Skeletal muscle cell (primary cell): ENCODE results near the gene B3GAT3.
"Not testable (repeated sequence)": the region's sequence is repeated elsewhere in the genome, so short reads cannot be mapped to it uniquely, and the experiment has no call there.

ENCODE experiments used
- DNase-seq: peaks from one replicate; pipeline ENCODE4 v3.0.0-alpha.2; 2010; ENCODE audit warnings: low read depth
- H3K4me3 ChIP-seq: 2 replicates; pipeline ENCODE4 v1.5.1; 2011; ENCODE audit warnings: low read depth, mild to moderate bottlenecking, control low read depth, low read length, moderate library complexity

B3GAT3 gene

DNA sequence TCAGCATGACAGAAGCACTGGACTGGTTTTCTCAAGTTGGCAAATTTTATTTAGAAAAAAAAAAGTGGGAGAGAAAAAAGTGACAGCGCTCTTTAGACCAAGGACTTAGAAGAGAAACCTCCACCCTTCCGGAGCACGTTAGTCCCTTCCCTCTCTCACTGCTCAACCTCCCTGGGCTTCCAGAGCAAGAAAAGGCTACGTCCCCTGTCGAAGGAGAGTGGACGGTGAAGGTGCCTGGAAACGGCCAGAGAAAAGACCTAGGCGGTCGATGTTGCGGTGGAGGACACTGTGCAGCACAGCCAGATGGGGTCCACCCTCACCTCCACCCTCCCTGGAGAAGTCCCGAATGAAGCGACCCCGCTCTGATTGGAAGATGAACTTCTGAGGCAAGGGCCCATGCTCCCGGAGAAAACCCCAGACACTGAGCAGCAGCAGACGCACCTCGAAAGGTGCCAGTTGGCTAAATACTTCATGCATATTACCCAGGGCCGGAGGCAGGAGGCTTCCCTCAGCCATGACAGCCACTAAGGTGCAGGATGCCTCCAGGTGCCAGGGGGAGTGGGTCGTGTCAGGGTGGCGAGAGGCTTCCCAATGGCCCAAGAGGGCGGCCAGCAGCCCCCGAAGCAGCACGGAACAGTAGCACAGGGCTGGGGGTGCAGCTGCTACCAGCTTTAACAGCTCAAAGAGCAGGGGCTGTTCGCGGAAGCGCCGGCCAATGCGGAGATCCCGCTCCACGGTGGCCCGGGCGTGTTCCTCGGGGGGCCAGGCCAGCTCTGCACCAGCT is 25.2 kb upstream of the B3GAT3 start:
- no peak for DNase-seq
- peak overlapping the region; percentile 13 for H3K4me3 ChIP-seq

- peak; percentile 92 for DNase-seq
Measured at GRCh38 chr11:62645946-62646824, 24.4 kb upstream of the B3GAT3 start, which contains the start of gene GANAB. Gene GANAB (minus strand): TSS chr11:62646613. CDS start chr11:62646599, 14 bp downstream.

DNA sequence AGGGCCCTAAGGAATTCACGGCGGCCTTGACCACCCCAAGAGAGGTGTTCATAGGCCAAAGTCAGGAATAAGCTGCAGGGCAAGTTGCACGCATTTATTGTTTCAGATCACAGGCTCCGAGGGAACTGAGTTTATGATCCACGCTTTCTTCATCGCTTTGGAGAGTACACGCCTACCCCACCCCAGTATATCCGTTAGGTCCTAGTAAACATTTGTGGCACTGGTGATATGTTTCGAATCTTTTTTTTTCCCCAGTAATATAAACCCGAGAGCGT is 23.8 kb upstream of the B3GAT3 start:
- H3K4me3 ChIP-seq, result peak overlapping the region; percentile 82
- DNase-seq, result no peak

More at GRCh38 chr11:62645946-62646824, 24.4 kb upstream of the B3GAT3 start, which contains the start of gene GANAB:
- peak within 1 kb of the TSS; percentile 82 for H3K4me3 ChIP-seq

- DNase-seq, result no peak
- H3K4me3 ChIP-seq, result no peak overlapping the region
Measured at GRCh38 chr11:62644220-62644619, 22.4 kb upstream of the B3GAT3 start.

GRCh38 chr11:62632492-62632891 is 10.7 kb upstream of the B3GAT3 start:
- no peak for DNase-seq
- no peak overlapping the region for H3K4me3 ChIP-seq

GRCh38 chr11:62627713-62628112 is 5.9 kb upstream of the B3GAT3 start:
- H3K4me3 ChIP-seq, result no peak overlapping the region
- no peak for DNase-seq

DNA sequence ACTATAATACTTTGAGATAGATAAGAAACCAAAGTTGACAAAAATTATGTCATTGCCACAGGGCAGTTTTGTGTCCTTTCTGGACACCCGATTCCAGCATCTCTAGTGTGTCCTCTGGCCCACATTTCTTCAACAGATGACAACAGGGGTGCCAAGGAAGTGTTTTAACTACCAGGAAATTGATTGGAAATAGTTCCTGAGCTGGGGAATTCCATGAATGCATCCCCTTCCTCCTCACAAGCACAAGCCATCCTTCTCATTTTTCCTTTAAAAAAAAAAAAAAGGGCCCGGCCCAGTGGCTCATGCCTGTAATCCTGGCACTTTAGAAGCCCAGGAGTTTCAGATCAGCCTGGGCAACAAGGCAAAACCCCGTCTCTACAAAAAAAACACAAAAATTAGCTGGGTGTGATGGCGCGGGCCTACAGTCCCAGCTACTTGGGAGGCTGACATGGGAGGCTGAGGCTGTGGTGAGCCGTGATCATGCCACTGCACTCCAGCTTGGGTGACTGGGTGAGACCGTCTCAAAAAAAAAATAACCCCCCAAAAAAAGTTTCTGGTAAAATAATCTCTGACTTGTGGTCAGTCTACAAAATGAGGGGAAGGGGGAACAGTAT is 797 bp upstream of the B3GAT3 start:
- peak overlapping the region; percentile 82 for H3K4me3 ChIP-seq
- no peak for DNase-seq

GRCh38 chr11:62621027-62621566 is 689 bp downstream of the B3GAT3 start:
- DNase-seq, result no peak
- H3K4me3 ChIP-seq, result peak overlapping the region; percentile 82

DNA sequence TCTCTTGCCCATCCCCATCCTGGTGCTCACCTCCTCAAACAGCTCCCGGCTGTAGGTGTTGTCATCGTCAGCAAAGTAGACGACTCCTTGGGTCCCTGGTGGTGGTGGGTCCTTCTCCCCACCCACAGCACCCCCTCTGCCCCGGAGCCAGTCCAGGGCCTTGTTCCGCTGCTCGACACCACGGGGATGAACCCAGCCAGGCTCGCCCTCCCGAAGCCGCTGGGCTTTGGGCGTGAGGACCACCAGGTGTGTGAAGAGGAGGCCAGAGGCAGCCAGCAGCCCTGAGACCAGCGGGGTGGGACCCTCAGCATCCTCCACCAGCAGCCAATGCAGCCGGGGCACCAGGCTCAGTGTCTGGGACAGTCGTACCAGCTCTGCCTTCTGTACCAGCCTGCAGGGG is 4.8 kb downstream of the B3GAT3 start:
- not testable (repeated sequence) for H3K4me3 ChIP-seq, DNase-seq

- DNase-seq, result no peak
- H3K4me3 ChIP-seq, result no peak overlapping the region
Measured at GRCh38 chr11:62615521-62615920, 6.3 kb downstream of the B3GAT3 start.

- no peak overlapping the region for H3K4me3 ChIP-seq
- DNase-seq, result no peak
Measured at GRCh38 chr11:62614275-62614674, 7.5 kb downstream of the B3GAT3 start.

GRCh38 chr11:62613291-62613778 is 8.5 kb downstream of the B3GAT3 start:
- DNase-seq, result no peak
- H3K4me3 ChIP-seq, result no peak overlapping the region

- DNase-seq, result peak; percentile 42
Measured at GRCh38 chr11:62612366-62613290, 9.2 kb downstream of the B3GAT3 start, which contains the start of the genes EML3 and ROM1. Gene EML3 (minus strand): TSS chr11:62612775. CDS start chr11:62612457, 318 bp downstream. Gene ROM1 (plus strand): TSS chr11:62613257. CDS start chr11:62613282, 25 bp downstream.

GRCh38 chr11:62611705-62612365 is 10.0 kb downstream of the B3GAT3 start:
- peak overlapping the region; percentile 67 for H3K4me3 ChIP-seq
- peak; percentile 32 for DNase-seq

More at GRCh38 chr11:62612366-62613290, 9.2 kb downstream of the B3GAT3 start, which contains the start of the genes EML3 and ROM1:
- H3K4me3 ChIP-seq, result peak within 1 kb of the TSS; percentile 67

GRCh38 chr11:62610814-62611704 is 10.7 kb downstream of the B3GAT3 start:
- no peak for DNase-seq
- H3K4me3 ChIP-seq, result peak overlapping the region; percentile 67

DNA sequence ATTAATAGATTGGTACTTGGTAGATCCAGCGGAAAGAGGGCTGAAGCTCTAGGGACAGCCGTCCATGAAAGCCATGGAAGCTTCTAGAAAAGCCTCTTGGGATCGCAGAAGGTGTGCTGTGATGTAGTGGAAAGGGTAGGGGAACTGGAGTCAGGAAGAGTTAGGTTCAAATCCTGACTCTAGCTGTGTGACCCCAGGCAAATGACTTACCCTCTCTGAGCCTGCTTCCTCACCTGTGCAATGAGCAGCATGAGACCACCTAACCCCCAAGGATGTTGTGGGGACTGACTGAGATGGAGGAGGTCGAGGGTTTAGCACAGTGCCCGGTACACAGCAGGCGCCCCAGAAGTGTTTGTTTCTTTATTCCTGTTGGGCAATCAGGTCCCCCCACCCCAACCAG is 11.4 kb downstream of the B3GAT3 start:
- DNase-seq, result no peak
- H3K4me3 ChIP-seq, result no peak overlapping the region

GRCh38 chr11:62608776-62609175 is 13.0 kb downstream of the B3GAT3 start:
- no peak overlapping the region for H3K4me3 ChIP-seq
- no peak for DNase-seq
